Activated T-helper 1 cell treated with anti-CD3 and anti-CD28 coated beads, Interleukin-12 subunit alpha, Interleukin-12 subunit beta, Interleukin-2, Interleukin-4 antibody, amounts not matched to agents 30 ng/mL and 10 ng/mL and 1 ng/mL, durations not matched to agents 14 hours and 24 hours and 36 hours (primary cell): Measurements from ENCODE around the gene KANSL2. TPM values are rescaled to one million over a fixed set of nuclear protein-coding genes. Genes with fewer than 3 reads are reported as not detected.
"Not testable (repeated sequence)": the region's sequence is repeated elsewhere in the genome, so short reads cannot be mapped to it uniquely, and the experiment has no call there.

ENCODE experiments used
- DNase-seq: peaks from one replicate; pipeline ENCODE4 v3.0.0; 2021; ENCODE audit warnings: low spot score
- H3K27ac Mint-ChIP-seq: one replicate; pipeline ENCODE4 v1.8.0; 2021; ENCODE audit warnings: mild to moderate bottlenecking, mixed read lengths
- H3K27me3 Mint-ChIP-seq: one replicate; pipeline ENCODE4 v1.8.0; 2022; ENCODE audit warnings: mild to moderate bottlenecking, moderate library complexity, mixed read lengths; ENCODE audit not compliant: insufficient read depth
- H3K36me3 Mint-ChIP-seq: one replicate; pipeline ENCODE4 v1.8.0; 2021; ENCODE audit warnings: low read depth, mixed read lengths
- H3K4me1 Mint-ChIP-seq: one replicate; pipeline ENCODE4 v1.8.0; 2021; ENCODE audit warnings: low read depth, mixed read lengths
- H3K4me3 Mint-ChIP-seq: one replicate; pipeline ENCODE4 v1.8.0; 2021; ENCODE audit warnings: mild to moderate bottlenecking, moderate library complexity, mixed read lengths
- H3K9me3 Mint-ChIP-seq: one replicate; pipeline ENCODE4 v1.8.0; 2021; ENCODE audit warnings: mixed read lengths
- intact Hi-C: fragments of 100-400 bp; cut with micrococcal nuclease; formaldehyde crosslinking; loops from one replicate; pipeline ENCODE4 v1.15.1; 2024
- total RNA-seq: library from RNA; stranded (reverse); gene quantifications from 2 replicates; pipeline ENCODE4 v1.2.3, GENCODE V29; 2022

KANSL2 gene
- total RNA-seq, 1 donor from 2014 or later, result 66.4 TPM

DNA sequence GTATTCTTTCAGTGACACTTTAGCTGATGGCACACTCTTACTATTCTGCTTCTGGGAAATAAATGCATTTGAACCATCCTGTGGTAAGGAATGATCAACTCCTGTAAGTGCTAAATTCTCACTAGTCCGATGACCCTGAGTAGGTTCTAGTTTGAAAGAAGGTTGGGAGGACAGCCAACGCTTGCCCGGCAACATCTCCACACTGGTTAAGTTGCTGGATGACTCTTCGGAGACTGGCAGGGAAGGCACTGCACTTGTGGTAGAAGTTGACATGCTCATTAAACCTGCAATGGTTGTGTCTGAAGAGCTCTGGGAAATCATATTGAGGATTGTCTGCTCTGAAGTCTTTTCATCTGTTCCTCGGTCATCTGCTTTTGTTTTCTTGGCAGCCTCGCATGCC, 12.0 kb upstream of the KANSL2 start:
- peaks cover 13% of the 10 kb centered on the region for H3K4me1 Mint-ChIP-seq
- H3K36me3 Mint-ChIP-seq, result peaks cover 52% of the 10 kb centered on the region
- no peaks in the 10 kb centered on the region for H3K9me3 Mint-ChIP-seq
- no peak for DNase-seq
- no peak overlapping the region for H3K27ac Mint-ChIP-seq
- no peak overlapping the region for H3K4me3 Mint-ChIP-seq
- intact Hi-C loops, result no loop called here
- H3K27me3 Mint-ChIP-seq, result no peaks in the 10 kb centered on the region

DNA sequence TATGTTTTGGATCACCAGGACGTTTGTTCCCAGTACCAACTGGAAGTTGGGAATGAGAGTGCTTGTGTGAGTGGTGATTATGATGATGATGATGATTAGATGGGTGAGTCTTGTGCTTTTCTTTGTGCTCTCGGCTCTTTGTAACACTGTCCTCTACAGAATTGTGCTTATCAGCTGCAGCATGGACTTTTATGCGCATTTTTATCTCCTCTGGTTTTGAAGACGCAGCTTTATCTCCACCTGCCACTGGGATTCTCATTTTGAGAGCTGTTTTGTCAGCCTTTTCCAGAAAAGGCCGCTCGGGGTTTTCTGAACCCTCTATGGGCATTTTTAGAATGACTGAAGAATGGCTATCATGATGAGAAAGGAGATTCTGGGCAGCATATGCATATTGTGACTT, 11.5 kb upstream of the KANSL2 start:
- no peak overlapping the region for H3K27ac Mint-ChIP-seq
- H3K36me3 Mint-ChIP-seq, result peaks cover 57% of the 10 kb centered on the region
- DNase-seq, result no peak
- intact Hi-C loops, result no loop called here
- H3K9me3 Mint-ChIP-seq, result no peaks in the 10 kb centered on the region
- H3K4me3 Mint-ChIP-seq, result no peak overlapping the region
- H3K27me3 Mint-ChIP-seq, result no peaks in the 10 kb centered on the region
- peaks cover 13% of the 10 kb centered on the region for H3K4me1 Mint-ChIP-seq

DNA sequence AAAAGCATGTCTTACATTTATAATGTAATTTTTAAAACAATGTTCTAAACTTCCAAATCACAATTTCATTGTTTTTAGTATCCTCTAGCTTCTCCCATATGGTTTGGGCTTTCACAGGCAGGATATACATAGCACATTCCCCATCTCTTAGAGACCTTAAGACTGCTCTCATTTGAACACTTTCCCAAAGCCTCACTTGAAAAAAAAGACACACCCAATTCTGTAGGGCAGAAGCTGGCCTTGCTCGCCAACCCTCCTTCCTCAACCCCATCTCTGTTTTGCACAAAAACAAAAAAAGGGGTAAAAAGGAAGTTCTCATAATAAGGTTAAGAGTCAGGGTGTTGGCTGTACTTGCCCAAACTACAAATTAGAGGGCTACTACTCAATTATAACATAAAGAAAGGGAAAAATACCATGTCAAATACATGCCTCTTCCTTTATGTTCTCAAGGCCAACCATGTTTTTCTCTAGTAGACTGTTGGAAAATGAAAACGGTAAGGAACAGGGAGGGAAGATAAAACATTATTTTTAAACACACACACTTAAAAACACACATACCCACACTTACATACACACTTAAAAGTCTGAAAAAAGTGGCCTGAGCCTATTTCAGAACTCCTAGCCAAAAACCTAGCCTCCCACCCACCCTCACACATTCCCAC, 9.9 kb upstream of the KANSL2 start:
- Mint-ChIP-seq H3K27me3 (no peaks in the 10 kb centered on the region), H3K4me1 (peaks cover 13% of the 10 kb centered on the region), H3K36me3 (peaks cover 60% of the 10 kb centered on the region), H3K4me3 (no peak overlapping the region), H3K9me3 (no peaks in the 10 kb centered on the region), H3K27ac (no peak overlapping the region)
- intact Hi-C loops, result no loop called here
- DNase-seq, result no peak

DNA sequence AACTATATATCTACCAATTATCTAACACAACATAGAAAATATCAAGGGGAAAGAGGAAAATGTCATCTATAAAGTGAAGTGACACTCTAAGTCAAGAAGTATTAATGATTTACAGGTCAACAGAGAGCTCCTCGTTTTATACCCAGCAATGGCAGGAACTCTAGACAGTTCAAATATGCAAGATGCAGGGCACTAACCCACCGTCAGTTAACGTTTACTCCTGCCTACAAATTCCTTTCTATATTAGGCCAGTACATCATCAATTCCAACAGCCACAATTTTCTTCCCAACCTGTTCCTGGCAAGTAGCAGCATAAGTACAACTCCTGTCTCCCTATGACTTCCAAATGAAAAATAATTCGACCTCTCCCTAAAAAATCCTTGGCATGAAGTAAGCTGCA, 9.0 kb upstream of the KANSL2 start:
- DNase-seq, result no peak
- H3K27ac Mint-ChIP-seq, result no peak overlapping the region
- intact Hi-C loops, result no loop called here
- H3K36me3 Mint-ChIP-seq, result peaks cover 60% of the 10 kb centered on the region
- no peaks in the 10 kb centered on the region for H3K9me3 Mint-ChIP-seq
- no peak overlapping the region for H3K4me3 Mint-ChIP-seq
- H3K4me1 Mint-ChIP-seq, result peaks cover 13% of the 10 kb centered on the region
- no peaks in the 10 kb centered on the region for H3K27me3 Mint-ChIP-seq

DNA sequence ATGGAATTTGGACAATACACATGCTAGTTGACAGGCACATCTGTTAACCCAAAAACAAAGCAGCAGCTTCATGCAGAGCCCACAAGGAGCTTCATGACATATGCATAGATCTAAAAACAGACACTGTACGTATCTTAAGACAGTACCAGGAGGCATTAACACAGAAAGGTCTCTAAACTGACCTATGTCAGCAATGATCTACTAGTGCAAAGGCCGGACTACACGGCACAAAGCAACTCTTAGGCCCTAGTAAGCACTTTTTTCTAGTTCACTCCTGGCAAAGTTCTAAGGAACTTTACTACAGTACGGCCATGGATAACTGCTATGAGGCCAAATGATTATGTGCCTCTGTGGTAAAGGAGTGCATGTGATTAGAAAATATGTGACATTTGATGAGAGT, 8.4 kb upstream of the KANSL2 start:
- no peak overlapping the region for H3K27ac Mint-ChIP-seq
- peaks cover 56% of the 10 kb centered on the region for H3K36me3 Mint-ChIP-seq
- no peaks in the 10 kb centered on the region for H3K9me3 Mint-ChIP-seq
- peaks cover 9% of the 10 kb centered on the region for H3K4me1 Mint-ChIP-seq
- no peak for DNase-seq
- H3K4me3 Mint-ChIP-seq, result no peak overlapping the region
- H3K27me3 Mint-ChIP-seq, result no peaks in the 10 kb centered on the region
- intact Hi-C loops, result no loop called here

DNA sequence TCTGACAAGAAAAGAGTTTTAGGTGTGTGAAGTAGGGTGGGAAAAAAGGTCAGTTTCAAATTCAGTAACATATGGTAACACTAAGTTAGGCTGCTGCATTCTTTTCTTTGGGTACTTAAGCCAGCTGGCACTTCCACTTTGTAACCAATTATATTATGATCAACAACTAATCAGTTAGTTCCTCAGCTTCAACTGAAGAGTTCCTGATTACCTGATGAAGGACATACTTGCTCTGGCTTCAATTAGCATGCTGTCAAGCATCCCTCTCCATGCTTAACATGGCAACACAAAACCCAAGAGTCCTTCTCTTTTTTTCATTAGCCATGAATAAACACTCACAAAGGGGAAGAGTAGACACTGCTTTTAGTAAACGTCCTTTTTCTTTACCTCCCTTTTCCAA, 6.8 kb upstream of the KANSL2 start:
- Mint-ChIP-seq H3K4me1 (peaks cover 9% of the 10 kb centered on the region), H3K27ac (no peak overlapping the region), H3K9me3 (no peaks in the 10 kb centered on the region), H3K4me3 (no peak overlapping the region), H3K27me3 (no peaks in the 10 kb centered on the region), H3K36me3 (peaks cover 46% of the 10 kb centered on the region)
- intact Hi-C loops, result no loop called here
- DNase-seq, result no peak

DNA sequence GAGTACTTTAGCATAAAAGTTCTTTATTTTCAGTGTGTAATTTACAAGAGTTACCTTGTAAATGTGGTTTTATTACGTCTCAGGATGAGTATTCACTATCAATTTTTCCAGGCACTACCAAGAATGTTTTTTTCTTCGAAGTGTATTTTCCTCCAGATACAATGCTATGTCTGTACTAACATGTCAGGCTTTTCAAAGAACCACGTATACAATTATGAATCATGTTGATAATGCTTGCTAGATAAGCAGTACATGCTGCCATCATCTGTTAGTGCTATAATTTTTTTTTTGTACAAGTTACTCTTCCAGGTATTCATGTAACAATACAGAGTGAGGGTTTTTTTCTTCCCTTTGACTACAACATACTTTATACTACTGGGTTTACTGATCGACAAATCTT, 5.6 kb upstream of the KANSL2 start:
- intact Hi-C loops, result no loop called here
- Mint-ChIP-seq H3K36me3 (peaks cover 35% of the 10 kb centered on the region), H3K27me3 (no peaks in the 10 kb centered on the region), H3K4me1 (peaks cover 14% of the 10 kb centered on the region), H3K9me3 (no peaks in the 10 kb centered on the region), H3K27ac (no peak overlapping the region), H3K4me3 (no peak overlapping the region)
- DNase-seq, result no peak

DNA sequence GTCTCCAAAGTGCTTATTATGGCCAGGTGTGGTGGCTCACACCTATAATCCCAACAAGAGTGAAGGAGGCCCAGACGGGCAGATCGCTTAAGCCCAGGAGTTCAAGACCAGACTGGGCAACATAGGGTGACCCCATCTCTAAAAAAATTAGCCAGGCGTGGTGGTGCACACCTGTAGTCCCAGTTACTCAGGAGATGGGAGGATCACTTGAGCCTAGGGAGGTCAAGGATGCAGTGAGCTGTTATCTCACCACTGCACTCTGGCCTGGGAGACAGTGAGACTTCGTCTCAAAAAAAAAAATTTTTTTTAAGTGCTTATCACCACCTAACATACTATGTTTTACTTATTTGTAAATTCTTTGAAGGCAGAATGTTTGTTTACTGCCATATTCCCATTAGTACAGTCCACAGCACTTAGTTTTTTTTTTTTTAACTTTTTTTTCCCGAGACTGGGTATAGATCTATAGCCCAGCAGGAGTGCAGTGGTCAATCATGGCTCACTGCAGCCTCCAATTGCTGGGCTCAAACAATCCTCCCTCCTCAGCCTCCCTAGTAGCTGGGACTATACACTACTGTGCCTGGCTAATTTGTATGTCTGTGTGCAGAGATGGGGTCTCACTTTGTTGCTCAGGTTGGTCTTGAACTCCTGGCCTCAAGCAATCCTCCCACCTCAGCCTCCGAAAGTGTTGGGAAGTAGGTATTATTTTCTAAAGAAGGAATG, 4.7 kb upstream of the KANSL2 start:
- H3K27ac Mint-ChIP-seq, result no peak overlapping the region
- no peaks in the 10 kb centered on the region for H3K27me3 Mint-ChIP-seq
- no peak for DNase-seq
- no peak overlapping the region for H3K4me3 Mint-ChIP-seq
- H3K36me3 Mint-ChIP-seq, result peaks cover 28% of the 10 kb centered on the region
- H3K9me3 Mint-ChIP-seq, result no peaks in the 10 kb centered on the region
- H3K4me1 Mint-ChIP-seq, result peaks cover 14% of the 10 kb centered on the region
- intact Hi-C loops, result no loop called here

DNA sequence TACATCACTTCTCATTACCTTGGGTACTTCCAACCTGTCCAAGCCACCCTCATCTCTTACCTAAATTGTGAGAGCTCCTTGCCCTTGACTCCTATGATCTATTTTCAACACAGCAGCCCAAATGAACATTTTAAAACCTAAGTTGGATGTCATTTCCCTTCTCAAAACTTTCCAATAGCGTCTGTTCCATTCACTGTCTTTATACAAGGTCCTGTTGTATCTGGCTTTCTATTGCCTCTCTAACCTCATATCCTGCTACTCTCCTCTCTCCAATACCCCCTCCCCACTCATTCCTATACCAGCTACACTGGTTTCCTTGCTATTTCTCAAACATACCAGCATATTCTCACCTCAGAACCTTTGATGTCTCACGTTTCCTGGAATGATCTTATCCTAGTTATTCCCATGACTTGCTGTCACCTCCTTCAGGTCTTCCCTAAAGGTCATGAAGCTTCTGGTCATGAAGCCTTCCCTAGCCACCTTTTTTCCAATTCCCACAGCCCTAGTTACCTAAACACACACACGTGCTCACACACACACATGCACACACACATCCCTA, 4.1 kb upstream of the KANSL2 start:
- peaks cover 29% of the 10 kb centered on the region for H3K36me3 Mint-ChIP-seq
- no peak for DNase-seq
- no peak overlapping the region for H3K4me3 Mint-ChIP-seq
- intact Hi-C loops, result no loop called here
- no peaks in the 10 kb centered on the region for H3K27me3 Mint-ChIP-seq
- H3K27ac Mint-ChIP-seq, result no peak overlapping the region
- H3K4me1 Mint-ChIP-seq, result peaks cover 14% of the 10 kb centered on the region
- H3K9me3 Mint-ChIP-seq, result no peaks in the 10 kb centered on the region

DNA sequence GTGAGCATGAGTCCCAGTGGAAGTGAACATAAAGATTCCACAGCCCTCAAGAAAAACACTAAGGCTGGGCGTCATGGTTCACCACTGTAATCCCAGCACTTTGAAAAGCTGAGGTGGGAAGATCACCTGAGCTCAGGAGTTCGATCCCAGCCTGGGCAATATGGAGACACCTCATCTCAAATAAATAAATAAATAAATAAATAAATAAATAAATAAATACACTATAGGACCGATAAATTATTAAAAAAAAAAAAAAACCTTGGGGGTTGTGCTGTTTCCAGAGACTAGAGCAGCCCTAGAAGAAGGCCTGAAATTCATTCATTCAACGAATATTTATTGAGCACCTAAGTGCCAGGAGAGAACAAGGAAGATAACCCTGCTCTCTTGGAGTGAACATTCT, 1.5 kb upstream of the KANSL2 start:
- Mint-ChIP-seq H3K4me3 (peak overlapping the region; percentile 65), H3K36me3 (peaks cover 40% of the 10 kb centered on the region), H3K27ac (no peak overlapping the region), H3K9me3 (no peaks in the 10 kb centered on the region), H3K27me3 (no peaks in the 10 kb centered on the region), H3K4me1 (peaks cover 30% of the 10 kb centered on the region)
- intact Hi-C loops, result loop anchor here (2.0 to 5.0 kb wide), 4 partner anchors 15 to 1719 kb away; partner anchors contain the start of genes LARP4 and TUBA1A
- DNase-seq, result no peak

DNA sequence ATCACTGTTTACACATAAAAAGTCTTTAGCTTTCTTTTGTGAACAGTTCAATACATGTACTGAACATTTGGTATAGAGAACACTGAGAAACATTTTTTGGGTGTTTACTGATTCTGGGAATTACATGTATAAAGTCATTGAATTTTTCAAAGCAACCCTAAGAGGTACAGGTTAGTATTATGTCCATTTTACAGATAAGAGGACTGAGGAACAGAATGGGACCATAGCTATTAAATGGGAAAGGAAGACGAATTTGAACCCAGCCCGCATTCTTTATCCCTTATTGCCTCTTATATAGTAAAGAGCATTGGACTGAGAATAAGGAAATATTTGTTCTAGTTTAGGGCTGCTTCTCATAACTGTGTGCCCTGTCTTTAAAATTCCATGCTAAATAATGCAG, 889 bp upstream of the KANSL2 start:
- H3K36me3 Mint-ChIP-seq, result peaks cover 41% of the 10 kb centered on the region
- H3K4me3 Mint-ChIP-seq, result peak overlapping the region; percentile 59
- no peaks in the 10 kb centered on the region for H3K9me3 Mint-ChIP-seq
- H3K4me1 Mint-ChIP-seq, result peaks cover 36% of the 10 kb centered on the region
- no peak for DNase-seq
- H3K27me3 Mint-ChIP-seq, result no peaks in the 10 kb centered on the region
- H3K27ac Mint-ChIP-seq, result no peak overlapping the region
- intact Hi-C loops, result loop anchor here (1.0 to 5.0 kb wide), 7 partner anchors 16 to 1719 kb away; partner anchors contain the start of genes CCNT1, LARP4 and TUBA1A

DNA sequence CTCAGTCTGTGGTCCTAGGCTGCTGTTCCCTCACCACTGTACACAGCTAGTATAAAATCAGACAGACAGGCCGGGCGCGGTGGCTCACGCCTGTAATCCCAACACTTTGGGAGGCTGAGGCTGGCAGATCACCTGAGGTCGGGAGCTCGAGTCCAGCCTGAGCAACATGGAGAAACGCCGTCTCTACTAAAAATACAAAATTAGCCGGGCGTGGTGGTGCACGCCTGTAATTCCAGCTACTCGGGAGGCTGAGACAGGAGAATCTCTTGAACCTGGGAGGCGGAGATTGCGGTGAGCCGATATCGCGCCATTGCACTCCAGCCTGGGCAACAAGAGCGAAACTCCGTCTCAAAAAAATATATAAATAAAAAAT, 481 bp upstream of the KANSL2 start:
- Mint-ChIP-seq H3K36me3 (peaks cover 40% of the 10 kb centered on the region), H3K4me3 (peak overlapping the region; percentile 99), H3K4me1 (peaks cover 40% of the 10 kb centered on the region), H3K27ac (peak overlapping the region; percentile 96)
- intact Hi-C loops, result loop anchor here (1.0 to 5.0 kb wide), 7 partner anchors 16 to 1720 kb away; partner anchors contain the start of genes CCNT1, LARP4 and TUBA1A
- DNase-seq, H3K9me3 Mint-ChIP-seq, H3K27me3 Mint-ChIP-seq: not testable (repeated sequence)

DNA sequence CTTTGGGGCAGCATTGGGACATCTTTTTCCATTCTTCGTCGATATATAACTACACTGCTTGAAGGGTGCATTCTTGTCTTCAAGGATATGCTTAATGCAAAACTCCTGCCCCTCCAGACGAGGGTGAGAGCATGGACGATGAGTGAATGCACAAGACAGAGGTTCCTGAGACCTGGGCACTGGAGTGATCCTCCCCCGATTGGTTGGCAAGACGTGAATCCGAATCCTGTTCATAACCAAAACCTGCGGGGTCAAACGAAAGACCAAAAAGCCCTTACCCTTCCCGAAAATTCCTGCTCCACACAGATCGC, 684 bp downstream of the KANSL2 start:
- DNase-seq, result no peak
- intact Hi-C loops, result loop anchor here (5.0 kb wide), 1 partner anchor 1721 kb away; the partner anchor contains the start of gene LARP4
- peak overlapping the region; percentile 99 for H3K4me3 Mint-ChIP-seq
- H3K36me3 Mint-ChIP-seq, result peaks cover 41% of the 10 kb centered on the region
- no peaks in the 10 kb centered on the region for H3K9me3 Mint-ChIP-seq
- peaks cover 46% of the 10 kb centered on the region for H3K4me1 Mint-ChIP-seq
- H3K27me3 Mint-ChIP-seq, result no peaks in the 10 kb centered on the region
- H3K27ac Mint-ChIP-seq, result peak overlapping the region; percentile 96
